HEK293 (cell line): ENCODE data around the gene SSR1.
"Not testable (repeated sequence)": the region's sequence is repeated elsewhere in the genome, so short reads cannot be mapped to it uniquely, and the experiment has no call there.

Source experiments
- CTCF ChIA-PET: fragments of 350-600 bp; formaldehyde crosslinking; extraction: SDS; loops from one replicate; lab custom pipeline; 2021; ENCODE audit warnings: antibody characterized with exemption; lab: Yijun Ruan, JAX
- POLR2A ChIA-PET: fragments of 300-600 bp; formaldehyde crosslinking; extraction: SDS; loops from one replicate; lab custom pipeline; 2020; ENCODE audit warnings: antibody characterized with exemption, inconsistent platforms; lab: Yijun Ruan, JAX
- H3K27ac ChIP-seq: fragments of 200-500 bp; sonication (Bioruptor generic); 2 replicates; pipeline ENCODE4 v1.5.1; 2014; ENCODE audit warnings: low read depth, low read length, control low read depth, inconsistent platforms; ENCODE audit errors: extremely low read depth
- H3K36me3 ChIP-seq, 2 experiments: fragments of 200-500 bp in 1 of 2; sonication (Bioruptor generic) in 1 of 2; 1 replicate in 1 of 2; 2 replicates in 1 of 2; pipeline ENCODE4 v1.5.1; 2014 to 2017; ENCODE audit warnings: inconsistent platforms in 2 of 2, low read length in 2 of 2; ENCODE audit not compliant: control insufficient read depth in 2 of 2, insufficient read depth in 1 of 2
- H3K4me1 ChIP-seq: fragments of 200-500 bp; sonication (Bioruptor generic); 2 replicates; pipeline ENCODE4 v1.5.1; 2014; ENCODE audit warnings: mild to moderate bottlenecking, low read length, inconsistent platforms; ENCODE audit not compliant: control insufficient read depth, insufficient read depth
- H3K4me3 ChIP-seq: 2 replicates; pipeline ENCODE4 v1.5.1; 2011; ENCODE audit warnings: low read depth, mild to moderate bottlenecking, control low read depth, low read length, moderate library complexity
- H3K9me3 ChIP-seq: fragments of 200-500 bp; sonication (Bioruptor generic); 2 replicates; pipeline ENCODE4 v1.5.1; 2014; ENCODE audit warnings: low read depth, low read length, inconsistent platforms; ENCODE audit not compliant: control insufficient read depth, insufficient read depth
- EGR2 ChIP-seq: fragments of 450-650 bp; formaldehyde crosslinking; IDR thresholded peaks from 2 replicates; pipeline ENCODE4 v1.5.1; 2016; ENCODE audit warnings: low read depth, missing biosample characterization, missing genetic modification characterization
- FEZF1 ChIP-seq: fragments of 450-650 bp; formaldehyde crosslinking; IDR thresholded peaks from 2 replicates; pipeline ENCODE4 v1.5.1; 2016; ENCODE audit warnings: missing biosample characterization, missing genetic modification characterization
- GLIS1 ChIP-seq: fragments of 450-650 bp; formaldehyde crosslinking; IDR thresholded peaks from 2 replicates; pipeline ENCODE4 v1.5.1; 2016; ENCODE audit warnings: missing biosample characterization, missing genetic modification characterization
- PRDM1 ChIP-seq: fragments of 450-650 bp; formaldehyde crosslinking; IDR thresholded peaks from 2 replicates; pipeline ENCODE4; 2016; ENCODE audit warnings: missing biosample characterization, missing genetic modification characterization
- SETDB1 ChIP-seq: IDR thresholded peaks from one replicate; pipeline ENCODE4 v1.6.1; 2017; ENCODE audit warnings: mild to moderate bottlenecking, low read length, moderate library complexity, mixed read lengths; ENCODE audit not compliant: insufficient read length
- ZBTB7A ChIP-seq: fragments of 450-650 bp; formaldehyde crosslinking; IDR thresholded peaks from 2 replicates; pipeline ENCODE4 v1.5.1; 2016; ENCODE audit warnings: low read depth, missing biosample characterization, missing genetic modification characterization
- ZFHX2 ChIP-seq: fragments of 450-650 bp; formaldehyde crosslinking; conservative IDR thresholded peaks from 2 replicates; pipeline ENCODE4 v1.5.1; 2016; ENCODE audit warnings: missing biosample characterization, missing genetic modification characterization
- ZIC2 ChIP-seq: fragments of 450-650 bp; formaldehyde crosslinking; IDR thresholded peaks from 2 replicates; pipeline ENCODE4 v1.5.1; 2016; ENCODE audit warnings: missing biosample characterization, missing genetic modification characterization
- ZNF211 ChIP-seq: fragments of 450-650 bp; formaldehyde crosslinking; IDR thresholded peaks from 2 replicates; pipeline ENCODE4 v1.5.1; 2016; ENCODE audit warnings: low read depth, missing biosample characterization, missing genetic modification characterization
- ZNF398 ChIP-seq: fragments of 450-650 bp; formaldehyde crosslinking; IDR thresholded peaks from 2 replicates; pipeline ENCODE4 v1.5.1; 2017; ENCODE audit warnings: missing biosample characterization, missing genetic modification characterization
- ZNF558 ChIP-seq: fragments of 450-650 bp; formaldehyde crosslinking; IDR thresholded peaks from 2 replicates; pipeline ENCODE4 v1.5.1; 2016; ENCODE audit warnings: missing biosample characterization, missing genetic modification characterization
- ZNF664 ChIP-seq: fragments of 450-650 bp; formaldehyde crosslinking; IDR thresholded peaks from 2 replicates; pipeline ENCODE4 v1.5.1; 2016; ENCODE audit warnings: missing biosample characterization, missing genetic modification characterization
- TF ChIP-seq, protein P1 (sequence below): fragments of 450-650 bp; formaldehyde crosslinking; IDR thresholded peaks from 2 replicates; pipeline ENCODE4 v1.5.1; 2016; ENCODE audit warnings: missing biosample characterization, missing genetic modification characterization

The SSR1 gene

GRCh38 chr6:7347551-7347997 is 34.6 kb upstream of the SSR1 start:
- POLR2A ChIA-PET: not testable (repeated sequence)
- CTCF ChIA-PET: interaction anchor here (0.7 to 1.9 kb wide), 2 partner anchors 8 to 42 kb away, joined by 3 to 6 read pairs; partner anchors contain the start of genes CAGE1 and RIOK1

GRCh38 chr6:7344773-7345450 is 31.9 kb upstream of the SSR1 start:
- ChIA-PET POLR2A (interaction anchor here (1.1 to 1.7 kb wide), 2 partner anchors 16 to 45 kb away, joined by 3 to 7 read pairs; partner anchors contain the start of genes CAGE1 and RIOK1), CTCF (interaction anchor here (0.6 to 1.1 kb wide), 3 partner anchors 23 to 731 kb away, joined by 3 read pairs; no protein-coding TSS in a partner anchor)
- H3K4me3 ChIP-seq, H3K9me3 ChIP-seq, H3K27ac ChIP-seq, H3K4me1 ChIP-seq, H3K36me3 ChIP-seq: not testable (repeated sequence)

More at GRCh38 chr6:7347551-7347997, 34.6 kb upstream of the SSR1 start:
- H3K4me1 ChIP-seq, H3K36me3 ChIP-seq, H3K4me3 ChIP-seq: not testable (repeated sequence)
- TF ChIP-seq ZFHX2 (peak; percentile 63), SETDB1 (peak; percentile 12), EGR2 (tag by site-specific recombination) (peak; percentile 69; the same call in 1 of the 2 replicates), ZNF398 (tag by site-specific recombination) (peak; percentile 41), GLIS1 (tag by site-specific recombination) (peak; percentile 37; the same call in 1 of the 2 replicates), FEZF1 (tag by site-specific recombination) (0 out of 2 replicates have a peak, but pooled peaks have one; percentile 20), ZIC2 (tag by site-specific recombination) (peak; percentile 57)
- TF ChIP-seq, all 188 proteins: peak for 7; not testable (repeated sequence) for 181
- H3K27ac ChIP-seq: peak overlapping the region; percentile 68; the same call in 1 of the 2 replicates
- H3K9me3 ChIP-seq: not testable (repeated sequence)

GRCh38 chr6:7343546-7344475 is 30.8 kb upstream of the SSR1 start:
- CTCF ChIA-PET: interaction anchor here (0.6 to 1.1 kb wide), 2 partner anchors 45 to 272 kb away, joined by 3 to 4 read pairs; no protein-coding TSS in a partner anchor

GRCh38 chr6:7341989-7342742 is 29.2 kb upstream of the SSR1 start:
- CTCF ChIA-PET: interaction anchor here (0.6 kb wide), 1 partner anchor 12 kb away, joined by 3 read pairs; no protein-coding TSS in a partner anchor
- no peak overlapping the region for H3K27ac ChIP-seq
- POLR2A ChIA-PET: interaction anchor here (0.8 to 1.1 kb wide), 2 partner anchors 22 to 29 kb away, joined by 3 read pairs; partner anchors contain the start of gene SSR1

More at GRCh38 chr6:7343546-7344475, 30.8 kb upstream of the SSR1 start:
- H3K27ac ChIP-seq: no peak overlapping the region
- H3K4me1 ChIP-seq: peaks cover 3% of the 10 kb centered on the region; the same call in 1 of the 2 replicates
- no peak overlapping the region for H3K4me3 ChIP-seq
- POLR2A ChIA-PET: interaction anchor here (1.1 kb wide), 1 partner anchor 15 kb away, joined by 3 read pairs; no protein-coding TSS in a partner anchor
- no peaks in the 10 kb centered on the region for H3K9me3 ChIP-seq
- no peaks in the 10 kb centered on the region for H3K36me3 ChIP-seq
- TF ChIP-seq ZBTB7A (tag by site-specific recombination): no peak
- peak; percentile 20; the same call in 1 of the 2 replicates for TF ChIP-seq ZNF664 (tag by site-specific recombination)

More at GRCh38 chr6:7341989-7342742, 29.2 kb upstream of the SSR1 start:
- Histone ChIP-seq H3K36me3 (no peaks in the 10 kb centered on the region), H3K4me1 (no peaks in the 10 kb centered on the region), H3K4me3 (no peak overlapping the region), H3K9me3 (no peaks in the 10 kb centered on the region)
- TF ChIP-seq ZNF558 (tag by site-specific recombination) (0 out of 2 replicates have a peak, but pooled peaks have one; percentile 47), ZNF211 (tag by site-specific recombination) (no peak), PRDM1 (peak; percentile 35; the same call in 1 of the 2 replicates)
- TF ChIP-seq, protein P1, sequence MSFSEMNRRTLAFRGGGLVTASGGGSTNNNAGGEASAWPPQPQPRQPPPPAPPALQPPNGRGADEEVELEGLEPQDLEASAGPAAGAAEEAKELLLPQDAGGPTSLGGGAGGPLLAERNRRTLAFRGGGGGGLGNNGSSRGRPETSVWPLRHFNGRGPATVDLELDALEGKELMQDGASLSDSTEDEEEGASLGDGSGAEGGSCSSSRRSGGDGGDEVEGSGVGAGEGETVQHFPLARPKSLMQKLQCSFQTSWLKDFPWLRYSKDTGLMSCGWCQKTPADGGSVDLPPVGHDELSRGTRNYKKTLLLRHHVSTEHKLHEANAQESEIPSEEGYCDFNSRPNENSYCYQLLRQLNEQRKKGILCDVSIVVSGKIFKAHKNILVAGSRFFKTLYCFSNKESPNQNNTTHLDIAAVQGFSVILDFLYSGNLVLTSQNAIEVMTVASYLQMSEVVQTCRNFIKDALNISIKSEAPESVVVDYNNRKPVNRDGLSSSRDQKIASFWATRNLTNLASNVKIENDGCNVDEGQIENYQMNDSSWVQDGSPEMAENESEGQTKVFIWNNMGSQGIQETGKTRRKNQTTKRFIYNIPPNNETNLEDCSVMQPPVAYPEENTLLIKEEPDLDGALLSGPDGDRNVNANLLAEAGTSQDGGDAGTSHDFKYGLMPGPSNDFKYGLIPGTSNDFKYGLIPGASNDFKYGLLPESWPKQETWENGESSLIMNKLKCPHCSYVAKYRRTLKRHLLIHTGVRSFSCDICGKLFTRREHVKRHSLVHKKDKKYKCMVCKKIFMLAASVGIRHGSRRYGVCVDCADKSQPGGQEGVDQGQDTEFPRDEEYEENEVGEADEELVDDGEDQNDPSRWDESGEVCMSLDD (tag by site-specific recombination): no peak
- TF ChIP-seq, all 188 proteins: peak for 2
